Embryonic facial prominence (tissue), 1 donor: Measurements from ENCODE around the gene HOXA5.

ENCODE experiments used
- DNase-seq: peaks from one replicate; pipeline ENCODE4 v3.0.0-alpha.2; 2016; ENCODE audit errors: extremely low spot score

HOXA5 gene

DNA sequence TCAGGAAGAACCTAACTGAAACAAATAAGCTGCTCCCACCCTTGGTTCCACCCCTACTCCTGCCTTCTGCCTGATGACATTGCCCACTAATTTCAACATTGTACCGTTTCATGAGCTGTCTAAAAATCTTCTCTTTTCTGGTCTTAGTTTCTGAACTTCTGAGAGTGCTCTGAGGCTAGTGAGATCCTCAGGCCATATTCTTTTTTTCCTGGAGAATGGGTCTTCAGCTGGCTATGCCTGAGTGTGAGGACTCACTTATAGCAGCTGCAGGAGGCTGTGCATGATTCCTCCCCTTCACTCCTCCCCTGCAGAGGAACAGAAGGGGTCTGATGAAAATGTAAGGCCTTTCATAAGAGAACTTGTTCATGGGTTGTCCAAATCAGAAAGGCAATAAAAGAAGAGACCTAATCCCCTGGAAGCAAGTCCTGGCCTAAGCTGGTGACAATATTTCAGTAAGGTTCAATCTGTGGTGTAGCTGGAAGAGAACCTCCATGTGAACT is 24.0 kb downstream of the HOXA5 start:
- no peak for DNase-seq

DNA sequence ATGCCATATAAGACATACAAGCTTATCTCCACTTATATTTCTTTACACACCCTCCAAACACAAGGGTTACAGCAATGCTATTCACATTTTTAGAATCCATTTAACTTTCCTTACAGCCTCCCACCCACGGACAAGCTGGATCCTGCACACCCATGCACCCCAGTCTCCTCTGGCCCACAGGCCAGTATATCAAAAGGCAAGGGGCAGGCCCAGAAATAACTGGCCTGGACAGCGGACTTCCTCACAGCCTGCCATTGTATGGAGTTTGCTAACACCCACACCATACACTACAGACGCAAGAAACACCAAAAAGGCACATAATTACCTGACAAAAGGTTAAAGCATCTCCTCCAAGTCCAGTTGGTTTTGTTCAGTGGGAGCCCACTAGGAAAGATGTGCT is 24.9 kb downstream of the HOXA5 start:
- no peak for DNase-seq

DNA sequence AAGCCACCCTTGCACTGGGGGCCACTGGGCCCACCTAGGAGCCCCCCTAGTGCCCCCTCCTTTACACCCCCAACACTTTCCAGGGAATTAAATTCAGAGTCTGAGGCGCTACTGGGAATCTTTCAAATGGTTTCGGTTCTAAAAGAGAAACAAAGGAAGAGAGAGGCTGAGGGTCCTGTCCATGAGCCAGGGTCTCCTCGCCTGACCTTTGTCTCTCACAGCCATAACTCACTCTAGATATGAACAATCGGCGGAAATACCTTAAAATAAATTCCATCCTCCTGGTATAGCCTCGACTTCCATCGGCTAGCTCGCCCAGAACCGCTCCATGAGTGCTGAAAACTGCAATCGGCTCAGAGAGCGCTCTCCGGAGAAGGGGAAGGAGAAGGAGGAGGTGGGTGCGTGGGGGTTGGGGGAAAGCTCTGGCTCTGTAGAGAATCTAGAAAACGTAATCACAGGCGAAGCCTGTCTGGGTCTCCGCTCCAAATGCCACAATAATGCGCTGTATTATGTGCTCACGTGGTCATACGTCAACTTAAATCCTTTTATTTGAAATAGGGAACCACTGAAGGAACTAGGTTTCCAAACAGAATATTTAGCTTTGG is 25.5 kb downstream of the HOXA5 start:
- DNase-seq = no peak

DNA sequence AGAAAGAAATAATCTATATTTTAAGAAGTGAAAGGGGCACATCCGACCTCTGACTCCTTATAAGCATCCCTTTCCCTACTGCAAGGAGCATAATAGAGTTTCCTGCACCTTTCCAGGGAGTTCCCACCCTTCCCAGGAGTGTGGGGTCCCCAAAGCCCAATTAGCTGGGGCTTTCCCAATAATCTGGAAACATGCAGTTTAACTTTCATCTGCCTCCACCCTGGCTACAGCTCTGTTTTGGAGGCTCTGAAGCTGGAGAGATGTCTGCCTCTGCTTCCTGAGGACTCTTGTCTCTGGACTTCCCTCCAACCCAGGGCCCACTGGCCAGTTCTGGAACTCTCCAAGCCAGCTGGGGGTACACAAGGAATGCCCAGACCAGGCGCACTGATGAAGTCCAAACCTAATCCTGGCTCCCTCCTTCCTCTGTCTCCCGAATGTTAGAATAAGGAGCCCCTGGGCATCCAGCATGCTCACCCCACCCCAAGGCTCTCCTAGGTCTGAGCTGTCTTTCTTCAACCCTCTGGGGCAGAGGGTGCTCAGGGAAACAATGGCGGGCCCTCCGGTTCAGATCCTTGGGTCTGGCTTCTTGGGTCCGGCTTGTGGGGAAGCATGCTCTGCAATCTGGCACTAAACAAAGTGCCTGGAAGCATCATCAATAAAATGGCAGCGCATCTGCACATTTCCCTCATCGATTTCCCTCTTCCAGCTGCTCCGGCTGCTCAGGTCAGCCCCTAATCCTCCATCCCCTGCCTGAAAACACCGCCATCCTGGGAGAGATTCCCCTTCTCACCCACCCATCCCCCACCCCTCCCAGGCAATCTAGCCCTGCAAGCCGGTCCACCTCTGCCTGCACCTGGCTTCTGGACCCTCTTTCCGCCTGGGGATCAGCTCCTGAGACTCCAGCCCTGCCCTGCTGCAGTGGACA is 26.3 kb downstream of the HOXA5 start:
- no peak for DNase-seq

DNA sequence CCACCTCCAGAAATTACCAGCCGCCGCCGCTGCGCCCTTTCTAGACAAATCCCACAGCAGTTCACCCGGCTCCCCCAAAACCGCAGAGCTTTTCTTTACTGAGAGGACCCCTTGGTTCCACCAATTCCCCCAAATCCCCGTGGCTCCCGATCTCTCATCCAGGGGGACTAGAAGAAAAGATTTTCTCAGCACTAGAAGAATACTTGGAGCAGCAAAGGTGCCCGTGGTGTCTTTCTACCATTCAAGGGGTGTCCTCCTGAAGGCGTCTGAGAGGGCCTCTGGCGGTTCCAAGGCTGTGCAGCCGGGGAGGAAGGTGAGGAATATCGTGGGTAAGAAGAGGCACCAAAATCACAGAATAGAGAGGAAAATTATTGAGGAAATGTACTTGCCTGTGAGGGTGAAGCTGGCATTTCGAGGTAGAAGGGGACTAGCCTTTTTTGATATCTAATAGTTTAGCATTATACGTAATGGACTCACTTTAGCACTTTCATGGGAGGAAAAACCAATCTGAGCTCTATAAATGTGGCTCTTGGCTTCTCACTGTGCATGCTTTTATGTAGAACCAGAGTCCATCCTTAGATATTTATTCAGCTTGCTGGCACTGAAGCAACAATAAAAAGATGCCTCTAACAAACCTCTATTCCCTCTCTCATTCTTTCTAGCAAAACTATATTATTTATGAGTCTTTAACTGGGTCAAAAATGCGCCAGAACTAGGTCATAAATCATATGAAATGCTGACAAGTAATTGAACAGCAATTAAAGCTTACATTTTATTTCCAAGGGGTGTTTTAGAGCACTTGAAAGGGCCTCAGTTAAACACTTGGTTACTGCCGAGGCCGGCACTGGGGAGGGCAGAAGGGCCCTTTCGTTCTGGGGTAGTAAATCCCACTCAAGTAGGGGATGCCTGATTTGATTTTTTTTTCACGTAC is 27.2 kb downstream of the HOXA5 start:
- DNase-seq = no peak

DNA sequence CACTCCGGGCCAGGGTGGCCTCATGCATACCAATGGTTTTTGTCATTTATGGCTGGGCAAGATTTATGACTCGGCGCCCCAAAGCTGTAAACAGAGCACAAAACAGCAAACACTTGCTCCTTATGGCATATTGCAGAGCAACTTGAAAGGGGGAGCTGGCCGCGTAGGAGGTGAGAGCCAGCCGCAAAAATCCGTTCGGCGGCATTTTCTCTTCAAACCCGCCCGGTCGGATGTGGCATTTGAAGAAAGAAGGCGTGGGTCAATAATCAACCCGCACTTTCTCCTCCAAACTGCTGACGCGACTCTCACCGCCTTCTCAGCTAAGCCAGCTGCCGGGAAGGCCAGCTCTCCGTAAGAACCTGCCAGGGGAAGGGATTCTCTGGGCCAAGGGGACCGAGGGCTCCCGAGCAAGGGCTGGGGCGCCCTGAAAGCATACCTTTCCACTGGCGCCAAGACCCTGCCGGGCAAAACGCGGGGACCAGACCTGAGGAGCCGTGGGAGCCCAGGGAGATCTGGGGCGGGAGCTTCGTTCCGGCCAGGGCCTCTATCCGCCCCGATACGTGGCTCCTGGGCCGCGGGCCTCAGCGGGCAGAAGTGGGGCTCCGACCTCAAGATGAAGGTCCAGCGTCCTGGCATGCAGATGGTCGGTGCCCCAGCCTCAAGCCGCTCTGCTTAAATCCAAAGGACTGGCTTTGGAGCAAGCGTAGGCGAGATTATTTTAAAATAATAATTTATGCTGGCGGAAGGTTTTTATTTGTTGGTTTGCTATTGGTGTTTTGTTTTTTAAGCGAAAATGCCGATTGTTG is 28.1 kb downstream of the HOXA5 start:
- no peak for DNase-seq

DNA sequence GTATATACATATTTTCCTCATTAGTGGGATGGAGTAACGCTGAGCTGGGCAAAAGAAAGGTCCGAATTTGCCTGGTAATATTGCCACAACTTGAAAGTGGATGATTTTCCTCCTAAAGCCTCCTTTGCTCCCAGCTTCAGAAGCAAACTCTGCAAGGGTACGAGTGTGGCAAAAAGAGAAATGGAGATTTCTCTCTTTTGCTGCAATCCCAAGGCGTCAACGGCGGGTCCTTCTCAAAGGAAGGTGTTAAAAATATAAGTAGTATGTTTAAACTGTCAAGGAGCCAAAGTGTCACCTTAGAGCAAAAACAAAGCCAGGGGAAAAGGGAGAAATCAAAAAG is 28.6 kb downstream of the HOXA5 start:
- no peak for DNase-seq

DNA sequence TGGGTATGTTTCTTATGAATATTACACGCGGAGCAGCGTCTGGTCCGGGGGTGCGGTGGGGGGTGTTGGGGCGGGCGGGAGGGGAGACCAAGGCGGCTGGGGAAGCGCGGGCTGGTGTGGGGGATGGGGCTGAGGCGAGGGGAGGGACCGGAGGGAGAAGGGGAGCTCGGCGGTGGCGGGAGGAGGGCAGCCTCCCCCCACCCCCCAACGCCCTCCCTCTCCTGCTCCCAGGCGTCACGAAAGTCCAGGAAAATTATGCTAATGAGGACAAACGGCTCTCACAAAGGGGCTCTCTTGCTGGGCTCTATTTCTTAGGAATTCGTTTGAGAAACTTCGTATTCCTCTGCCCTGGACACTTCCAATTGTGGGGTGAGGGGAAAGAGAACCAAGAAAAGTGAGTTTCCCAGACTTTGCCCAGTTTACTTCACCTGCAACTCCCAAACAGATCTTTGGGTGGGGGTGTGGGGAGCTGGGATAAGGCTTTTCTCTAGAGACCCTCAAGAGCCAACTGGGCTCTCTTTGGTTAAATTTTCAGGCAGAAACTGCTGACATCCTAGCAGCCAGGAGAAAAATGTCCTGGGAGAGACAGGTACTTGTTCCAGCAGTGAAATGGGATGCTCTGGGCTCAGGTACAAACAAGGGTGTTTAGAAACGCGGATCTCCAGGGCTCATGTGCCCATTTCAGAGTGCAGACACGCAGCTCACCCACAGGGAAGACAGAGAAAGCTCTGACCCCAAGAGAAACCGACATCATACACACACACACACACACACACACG is 29.3 kb downstream of the HOXA5 start:
- no peak for DNase-seq

DNA sequence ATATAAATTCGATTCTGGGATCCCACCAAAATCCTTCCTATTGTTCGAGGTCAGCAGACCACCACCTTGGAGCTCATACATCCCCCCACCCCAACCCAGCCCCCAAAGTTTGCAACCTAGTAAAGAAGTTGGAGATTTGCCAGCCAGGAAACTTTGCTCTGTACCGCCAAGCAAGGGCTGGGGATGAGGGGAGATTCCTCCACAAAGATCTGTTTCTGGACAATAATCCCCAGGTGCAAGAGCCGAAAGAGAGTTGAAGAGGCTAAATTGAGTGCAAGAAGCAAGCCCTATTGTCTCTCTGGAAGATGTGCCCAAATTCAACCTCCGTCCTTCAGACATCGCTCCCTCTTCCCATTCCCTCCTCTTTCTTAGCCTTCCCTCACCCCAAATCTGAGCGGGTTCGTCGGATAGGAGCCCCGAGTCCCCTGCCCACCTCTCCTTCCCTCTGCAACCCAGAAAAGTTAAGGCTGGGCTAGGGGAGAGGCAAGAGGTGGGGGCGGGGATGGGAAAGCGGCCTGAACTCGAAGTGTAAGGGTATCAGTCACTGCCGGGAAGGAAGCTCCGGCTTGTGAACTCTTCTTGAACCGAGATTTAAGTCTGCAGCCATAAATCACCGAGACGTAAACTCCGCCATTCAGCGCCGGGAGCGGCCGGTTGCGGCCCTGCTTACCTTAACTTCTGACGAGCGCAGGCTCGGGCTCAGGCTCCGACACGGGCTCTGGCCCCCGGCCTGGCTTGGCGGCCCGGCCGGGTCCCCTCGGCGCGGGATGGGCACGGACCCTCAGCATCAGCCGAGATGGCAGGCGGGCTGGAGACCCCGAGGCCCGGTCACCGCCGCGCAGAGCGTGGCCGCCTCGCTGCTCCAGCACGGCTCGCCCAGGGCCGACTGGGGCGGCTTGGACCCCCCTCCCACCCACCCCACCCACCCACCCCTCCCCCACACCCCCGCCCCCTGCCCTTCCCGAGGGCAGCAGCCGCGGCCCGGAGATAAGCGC is 30.2 kb downstream of the HOXA5 start:
- DNase-seq = no peak

DNA sequence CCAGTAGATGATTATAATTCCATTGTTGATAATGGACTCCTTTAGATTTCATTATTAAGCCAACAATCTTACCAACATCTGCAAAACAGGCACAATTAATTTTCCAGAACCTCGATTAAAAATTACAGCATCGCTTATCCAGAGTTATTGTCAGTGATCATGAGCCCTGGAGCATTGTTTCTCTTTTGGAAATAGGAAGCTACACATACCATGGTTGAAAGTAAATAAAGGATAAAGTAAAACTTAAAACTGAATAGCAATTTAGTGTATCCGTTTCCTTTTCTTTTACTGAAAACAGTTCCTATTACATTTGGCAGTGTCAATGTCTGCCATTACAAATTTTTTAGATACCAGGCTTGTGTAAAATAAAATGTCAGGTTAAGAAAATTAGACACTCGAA is 31.1 kb downstream of the HOXA5 start:
- DNase-seq = no peak

DNA sequence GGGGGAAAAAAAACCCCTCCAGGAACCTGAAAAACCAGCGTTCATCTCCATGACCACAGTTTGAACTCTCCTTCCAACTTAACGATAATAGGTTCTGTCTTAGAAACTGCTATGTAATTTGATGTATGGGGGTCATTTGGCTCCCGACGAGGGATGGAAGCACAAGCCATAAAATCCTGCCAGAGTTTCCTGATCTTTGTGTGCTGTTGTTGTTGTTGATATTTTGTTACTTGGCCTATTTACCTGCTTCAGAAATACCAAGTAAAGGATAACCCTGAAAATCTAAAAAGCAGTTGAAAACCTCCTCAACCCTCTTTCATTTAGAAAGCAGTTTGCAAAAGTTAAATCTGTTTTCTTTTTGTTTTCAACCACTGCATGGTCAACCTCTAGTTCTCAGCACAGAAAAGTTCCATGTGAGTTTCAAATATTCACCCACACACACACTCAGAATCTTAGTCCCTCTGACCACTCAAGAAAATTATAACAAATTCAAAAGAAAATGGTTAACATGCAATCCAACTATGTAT is 31.7 kb downstream of the HOXA5 start:
- no peak for DNase-seq

DNA sequence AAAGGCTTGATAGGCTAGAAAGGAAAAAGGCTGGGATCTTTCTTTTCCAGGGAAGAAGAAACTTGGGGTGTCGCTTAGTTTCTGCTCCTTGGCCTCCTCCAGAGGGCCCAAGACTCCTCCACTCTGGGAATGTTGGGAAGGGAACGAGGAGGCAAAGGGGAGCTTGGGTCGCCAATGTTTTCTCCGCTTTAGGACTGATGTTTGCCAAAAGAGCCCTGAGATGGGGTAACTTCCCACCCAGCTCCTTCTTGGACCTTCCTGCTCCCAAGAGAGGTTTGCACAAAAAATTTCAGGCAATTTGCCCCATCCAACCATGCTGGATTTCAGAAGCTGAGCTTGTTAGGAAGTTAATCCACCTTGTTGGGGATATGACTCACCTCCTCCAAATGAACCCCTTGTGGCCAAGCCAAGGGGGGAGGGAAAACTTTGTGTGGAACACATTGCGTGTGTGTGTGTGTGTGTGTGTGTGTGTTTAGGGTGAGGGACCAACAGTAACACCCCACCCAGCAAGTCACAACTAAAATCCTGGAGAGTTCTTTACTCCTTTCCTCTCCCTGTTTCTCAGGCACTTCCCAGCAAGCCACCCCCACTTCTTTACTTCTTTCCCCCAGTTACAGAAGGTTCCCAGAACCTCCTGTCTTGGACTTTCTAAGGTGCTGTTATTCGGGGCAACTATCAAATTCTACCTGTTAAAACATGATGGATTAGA is 32.3 kb downstream of the HOXA5 start:
- DNase-seq = no peak

DNA sequence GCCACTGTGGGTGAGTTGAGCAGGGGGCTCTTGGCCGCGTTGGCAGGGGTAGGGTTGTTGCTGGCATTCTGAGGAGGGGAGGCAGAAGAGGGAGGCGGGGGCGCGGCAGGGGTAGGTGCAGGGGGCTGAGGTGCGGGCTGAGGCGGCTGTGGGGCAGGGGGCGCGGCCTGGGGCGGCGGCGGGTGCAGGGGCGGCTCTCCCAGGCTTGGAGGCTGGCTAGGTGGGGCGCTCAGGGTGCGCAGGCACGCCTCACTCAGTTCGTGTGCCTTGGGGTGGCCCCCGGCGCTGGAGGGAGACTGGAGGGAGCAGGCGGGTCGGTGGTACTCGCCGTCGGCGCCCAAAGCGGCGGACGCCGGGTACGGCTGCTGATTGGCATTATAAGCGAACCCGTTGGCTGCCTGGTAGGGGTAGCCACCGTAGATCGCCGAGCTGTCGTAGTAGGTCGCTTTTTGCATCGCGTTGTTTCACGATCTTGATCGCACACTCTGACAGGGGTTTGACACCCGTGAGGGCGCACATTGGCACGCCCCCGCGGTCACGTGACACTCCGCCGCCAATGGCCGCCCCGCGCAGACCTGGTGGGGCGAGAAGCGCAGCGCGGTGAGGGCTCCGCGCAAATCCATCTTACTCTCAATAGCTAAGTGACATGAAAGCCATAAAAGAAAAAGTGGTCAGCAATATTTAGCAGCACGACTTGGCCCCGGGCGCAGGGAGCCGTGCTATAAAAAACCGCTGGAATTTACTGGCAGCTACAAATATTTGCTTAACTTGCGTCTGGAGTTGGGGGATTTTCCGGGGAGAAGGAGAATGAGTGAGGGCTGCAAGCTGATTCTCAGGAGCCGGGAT is 33.1 kb downstream of the HOXA5 start:
- DNase-seq = no peak

DNA sequence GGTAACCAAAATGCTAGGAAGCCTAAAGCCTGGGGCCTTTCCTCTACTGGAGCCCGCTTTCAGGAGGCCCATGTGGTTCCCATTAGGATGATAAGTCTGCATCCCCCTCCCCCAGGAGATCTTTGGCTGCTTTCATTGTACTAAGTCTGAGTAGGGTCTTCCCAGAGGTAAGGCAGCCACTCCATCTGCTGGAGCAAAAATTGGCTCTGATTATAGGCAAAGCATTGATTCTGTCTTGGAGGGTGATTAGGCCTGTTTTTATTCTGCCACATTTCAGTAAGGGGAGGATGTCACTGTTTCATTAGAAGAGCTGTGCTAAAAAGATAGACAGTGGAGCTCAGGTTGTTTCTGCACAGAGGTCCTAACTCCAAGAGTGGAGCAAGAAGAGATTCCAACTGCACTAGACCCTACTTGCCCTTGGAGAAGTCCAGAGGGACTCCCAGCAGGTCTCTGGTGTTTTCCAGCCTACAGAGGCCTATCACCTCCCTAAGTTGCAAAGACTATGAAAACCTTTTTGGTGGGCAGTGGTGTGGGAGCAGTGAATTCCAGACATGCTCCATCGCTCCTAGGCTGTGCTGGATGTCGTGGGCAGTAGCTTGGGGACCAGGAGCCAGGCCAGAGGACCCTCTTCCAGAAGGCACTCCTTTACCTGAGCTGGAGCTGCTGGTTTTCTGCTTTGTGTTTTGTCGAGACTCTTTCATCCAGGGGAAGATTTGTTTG is 33.9 kb downstream of the HOXA5 start:
- DNase-seq = no peak

DNA sequence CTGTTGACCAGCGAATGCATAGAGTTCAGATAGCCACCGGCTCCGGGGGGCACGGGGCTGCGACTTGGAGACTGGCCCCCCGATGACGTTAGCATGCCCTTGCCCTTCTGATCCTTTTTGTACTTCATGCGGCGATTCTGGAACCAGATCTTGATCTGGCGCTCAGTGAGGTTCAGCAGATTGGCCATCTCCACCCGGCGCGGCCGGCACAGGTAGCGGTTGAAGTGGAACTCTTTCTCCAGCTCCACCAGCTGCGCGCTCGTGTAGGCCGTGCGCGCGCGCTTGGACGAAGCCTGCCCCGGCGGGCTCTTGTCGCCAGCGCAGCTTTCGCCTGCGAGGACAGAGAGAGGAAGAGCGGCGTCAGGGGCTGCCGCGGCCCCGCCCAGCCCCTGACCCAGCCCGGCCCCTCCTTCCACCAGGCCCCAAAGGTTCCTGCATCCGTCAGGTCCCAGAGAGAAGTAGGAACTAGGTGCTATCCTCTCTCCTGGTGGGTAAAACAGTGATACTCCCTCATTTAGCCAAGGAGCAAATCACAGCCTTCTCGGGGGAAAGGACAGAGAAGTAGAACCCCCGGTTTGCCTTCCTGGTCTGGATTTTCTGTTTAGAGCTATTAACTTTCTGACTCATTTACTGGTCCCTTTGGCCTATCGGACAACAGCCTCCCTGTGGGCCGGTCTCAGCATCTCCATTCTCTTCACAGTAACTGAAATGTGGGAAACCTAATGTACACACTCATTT is 34.9 kb downstream of the HOXA5 start:
- no peak for DNase-seq
